ENCODE results near the gene MYADML2.
A peak's percentile ranks its signal among the peaks of the same experiment; 100 is the strongest.

Gene MYADML2

GRCh38 chr17:81926451-81927151, 20.4 kb downstream of the MYADML2 start:
- Histone ChIP-seq H3K4me3 (peak overlapping the region; percentile 92 to 99), H3K36me3 (peaks cover 8 to 14% (median 12%) of the 10 kb centered on the region in 3 donors), H3K4me1 (peaks cover 11 to 61% (median 48%) of the 10 kb centered on the region in 4 donors), H3K27ac (peak overlapping the region; percentile 94), H3K9me3 (no peaks in the 10 kb centered on the region), H3K27me3 (peaks cover 0 to 31% of the 10 kb centered on the region in 2 donors)
- intact Hi-C loops (cut with DNase I; ENCODE audit: low total_unique reads): no loop called here
- peak; percentile 85 to 91 for DNase-seq
- TF ChIP-seq CTCF (IDR thresholded peaks at IDR 0.05): no peak

- peak overlapping the region; percentile 92 to 99 for H3K4me3 ChIP-seq
- H3K9me3 ChIP-seq: no peaks in the 10 kb centered on the region
- intact Hi-C loops (cut with DNase I; ENCODE audit: low total_unique reads): no loop called here
- H3K36me3 ChIP-seq: peaks cover 8 to 19% (median 14%) of the 10 kb centered on the region in 3 donors
- peaks cover 11 to 62% (median 48%) of the 10 kb centered on the region in 4 donors for H3K4me1 ChIP-seq
- H3K27me3 ChIP-seq: peaks cover 0 to 26% of the 10 kb centered on the region in 2 donors
- H3K27ac ChIP-seq: peak overlapping the region; percentile 94
- no peak for DNase-seq
- no peak for TF ChIP-seq CTCF (IDR thresholded peaks at IDR 0.05)
Observed at GRCh38 chr17:81925860-81926450, 21.1 kb downstream of the MYADML2 start.

- H3K4me1 ChIP-seq: peaks cover 11 to 67% (median 48%) of the 10 kb centered on the region in 4 donors
- TF ChIP-seq CTCF (IDR thresholded peaks at IDR 0.05): no peak
- no peak for DNase-seq
- H3K27me3 ChIP-seq: peaks cover 0 to 19% of the 10 kb centered on the region in 2 donors
- H3K27ac ChIP-seq: peak overlapping the region in 1 of 2 donors; percentile 49
- peaks cover 8 to 30% (median 19%) of the 10 kb centered on the region in 3 donors for H3K36me3 ChIP-seq
- no peak overlapping the region for H3K4me3 ChIP-seq
- intact Hi-C loops (cut with DNase I; ENCODE audit: low total_unique reads): no loop called here
- H3K9me3 ChIP-seq: no peaks in the 10 kb centered on the region
Observed at GRCh38 chr17:81924557-81925532, 22.2 kb downstream of the MYADML2 start.

GRCh38 chr17:81923302-81924260, 23.5 kb downstream of the MYADML2 start:
- H3K4me1 ChIP-seq: peaks cover 11 to 63% (median 46%) of the 10 kb centered on the region in 4 donors
- H3K9me3 ChIP-seq: no peaks in the 10 kb centered on the region
- peaks cover 0 to 6% of the 10 kb centered on the region in 2 donors for H3K27me3 ChIP-seq
- peaks cover 8 to 42% (median 19%) of the 10 kb centered on the region in 3 donors for H3K36me3 ChIP-seq
- intact Hi-C loops (cut with DNase I; ENCODE audit: low total_unique reads): loop anchor here (2.0 kb wide), 1 partner anchor 55 kb away; no protein-coding TSS in a partner anchor
- peak overlapping the region; percentile 15 to 49 for H3K27ac ChIP-seq
- TF ChIP-seq CTCF (IDR thresholded peaks at IDR 0.05): no peak
- H3K4me3 ChIP-seq: peak overlapping the region; percentile 12 to 19
- DNase-seq: peak; percentile 67 to 84
